Suprapubic skin (tissue), 4 donors: Measurements from ENCODE around the gene SPSB4.

ENCODE experiments used
- EP300 ChIP-seq: sonication (generic); formaldehyde crosslinking; IDR thresholded peaks from one replicate; pipeline ENCODE4 v1.6.1; 2017; ENCODE audit warnings: antibody characterized with exemption
- POLR2A ChIP-seq, 2 donors: fragments of 450-650 bp; IDR thresholded peaks; one replicate each; pipeline ENCODE4 v1.6.1; 2017; ENCODE audit warnings: antibody characterized with exemption in 2 of 2, mild to moderate bottlenecking in 2 of 2, moderate library complexity in 2 of 2
- POLR2AphosphoS5 ChIP-seq, 3 donors: sonication (generic); formaldehyde crosslinking; IDR thresholded peaks; one replicate each; pipeline ENCODE4 v1.6.1; 2017; ENCODE audit warnings: antibody characterized with exemption in 3 of 3
- TF ChIP-seq, protein P1 (sequence below), 2 donors: fragments of 200-600 bp in 1 of 2; fragments of 450-650 bp in 1 of 2; sonication (generic) in 1 of 2; IDR thresholded peaks; one replicate each; pipeline ENCODE4 v1.5.1; 2016 to 2019; ENCODE audit warnings: antibody characterized with exemption in 2 of 2, mild to moderate bottlenecking in 1 of 2, moderate library complexity in 1 of 2

- TF ChIP-seq, protein P1, sequence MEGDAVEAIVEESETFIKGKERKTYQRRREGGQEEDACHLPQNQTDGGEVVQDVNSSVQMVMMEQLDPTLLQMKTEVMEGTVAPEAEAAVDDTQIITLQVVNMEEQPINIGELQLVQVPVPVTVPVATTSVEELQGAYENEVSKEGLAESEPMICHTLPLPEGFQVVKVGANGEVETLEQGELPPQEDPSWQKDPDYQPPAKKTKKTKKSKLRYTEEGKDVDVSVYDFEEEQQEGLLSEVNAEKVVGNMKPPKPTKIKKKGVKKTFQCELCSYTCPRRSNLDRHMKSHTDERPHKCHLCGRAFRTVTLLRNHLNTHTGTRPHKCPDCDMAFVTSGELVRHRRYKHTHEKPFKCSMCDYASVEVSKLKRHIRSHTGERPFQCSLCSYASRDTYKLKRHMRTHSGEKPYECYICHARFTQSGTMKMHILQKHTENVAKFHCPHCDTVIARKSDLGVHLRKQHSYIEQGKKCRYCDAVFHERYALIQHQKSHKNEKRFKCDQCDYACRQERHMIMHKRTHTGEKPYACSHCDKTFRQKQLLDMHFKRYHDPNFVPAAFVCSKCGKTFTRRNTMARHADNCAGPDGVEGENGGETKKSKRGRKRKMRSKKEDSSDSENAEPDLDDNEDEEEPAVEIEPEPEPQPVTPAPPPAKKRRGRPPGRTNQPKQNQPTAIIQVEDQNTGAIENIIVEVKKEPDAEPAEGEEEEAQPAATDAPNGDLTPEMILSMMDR (IDR thresholded peaks at IDR 0.05): no peak
- no peak for TF ChIP-seq POLR2A (IDR thresholded peaks at IDR 0.05)
- no peak for TF ChIP-seq POLR2AphosphoS5 (IDR thresholded peaks at IDR 0.05)
- TF ChIP-seq EP300: no peak
These were observed 20.6 kb downstream of the SPSB4 start for GRCh38 chr3:141071681-141072260.
